HL-60/S4 treated with phorbol 12-myristate 13-acetate at 8.2 ng/mL for 4 days and 3 days (cell line): ENCODE results near the gene COPS4.
"Not testable (repeated sequence)": the region's sequence is repeated elsewhere in the genome, so short reads cannot be mapped to it uniquely, and the experiment has no call there.

Experiments
- in situ Hi-C: fragments of 300-500 bp; cut with MboI; formaldehyde crosslinking; loops from 2 replicates; pipeline ENCODE4 v1.15.0; 2022; ENCODE audit warnings: low sequenced_read_pairs

COPS4 gene

GRCh38 chr4:83034630-83035494 is at the start of gene COPS4:
COPS4 (plus strand) TSS chr4:83035183; CDS start chr4:83035225, 42 bp downstream.
- in situ Hi-C loops, result no loop called here

DNA sequence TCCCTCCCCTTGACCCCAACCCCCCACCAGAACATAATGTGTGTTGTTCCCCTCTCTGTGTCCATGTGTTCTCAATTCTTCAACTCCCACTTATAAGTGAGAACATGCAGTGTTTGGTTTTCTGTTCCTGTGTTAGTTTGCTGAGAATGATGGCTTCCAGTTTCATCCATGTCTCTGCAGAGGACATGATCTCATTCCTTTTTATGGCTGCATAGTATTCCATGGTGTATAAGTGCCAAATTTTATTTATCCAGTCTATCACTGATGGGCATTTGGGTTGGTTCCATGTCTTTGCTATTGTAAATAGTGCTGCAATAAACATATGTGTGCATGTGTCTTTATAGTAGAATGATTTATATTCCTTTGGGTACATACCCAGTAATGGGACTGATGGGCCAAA is 47.5 kb upstream of the COPS4 start:
- in situ Hi-C loops, result not testable (repeated sequence)

DNA sequence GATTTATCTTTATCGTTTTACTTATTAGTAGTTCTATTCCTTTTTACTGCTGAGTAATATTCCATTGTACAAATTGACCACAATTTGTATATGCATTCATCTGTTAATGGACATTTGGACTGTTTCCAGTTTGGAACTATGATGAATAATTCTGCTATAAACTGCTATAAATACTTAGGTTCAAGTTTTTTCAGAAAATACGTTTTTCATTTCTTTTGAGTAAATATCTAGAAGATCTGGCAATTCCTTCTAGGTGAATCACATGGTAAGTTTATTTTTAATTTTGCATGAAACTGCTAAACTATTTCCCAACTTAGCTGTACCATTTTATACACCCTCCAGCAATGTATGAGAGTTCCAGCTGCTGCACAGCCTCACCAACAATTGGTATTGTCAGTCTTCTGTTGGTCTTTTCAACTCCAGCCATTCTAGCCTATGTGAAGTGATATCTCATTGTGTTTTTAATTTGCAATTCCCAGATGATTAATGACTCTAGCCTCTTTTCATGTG is 46.6 kb upstream of the COPS4 start:
- in situ Hi-C loops, result no loop called here

GRCh38 chr4:82989575-82990429 is 45.2 kb upstream of the COPS4 start:
- in situ Hi-C loops, result no loop called here

GRCh38 chr4:82994834-82995233 is 40.1 kb upstream of the COPS4 start:
- in situ Hi-C loops, result no loop called here

- in situ Hi-C loops, result no loop called here
Observed at GRCh38 chr4:82998898-82999297, 36.1 kb upstream of the COPS4 start.

DNA sequence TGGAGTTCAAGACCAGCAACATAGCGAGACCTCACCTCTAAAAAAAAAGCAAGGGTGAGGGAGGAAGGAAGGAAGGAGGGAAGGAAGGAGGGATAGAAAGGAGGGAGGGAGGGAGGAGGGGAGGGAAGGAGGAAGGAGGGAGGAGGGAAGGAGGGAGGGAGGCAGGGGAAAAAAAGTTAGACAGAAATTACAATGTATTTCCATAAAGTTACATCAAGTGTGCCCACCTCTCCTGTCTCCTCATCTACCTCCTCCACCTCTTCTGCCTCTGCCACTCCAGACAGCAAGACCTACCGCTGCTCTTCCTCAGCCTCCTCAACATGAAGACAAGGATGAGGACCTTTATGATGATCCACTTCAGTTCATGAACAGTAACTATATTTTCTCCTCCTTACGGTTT is 32.7 kb upstream of the COPS4 start:
- in situ Hi-C loops, result no loop called here

GRCh38 chr4:83003044-83003791 is 31.8 kb upstream of the COPS4 start:
- in situ Hi-C loops, result not testable (repeated sequence)

DNA sequence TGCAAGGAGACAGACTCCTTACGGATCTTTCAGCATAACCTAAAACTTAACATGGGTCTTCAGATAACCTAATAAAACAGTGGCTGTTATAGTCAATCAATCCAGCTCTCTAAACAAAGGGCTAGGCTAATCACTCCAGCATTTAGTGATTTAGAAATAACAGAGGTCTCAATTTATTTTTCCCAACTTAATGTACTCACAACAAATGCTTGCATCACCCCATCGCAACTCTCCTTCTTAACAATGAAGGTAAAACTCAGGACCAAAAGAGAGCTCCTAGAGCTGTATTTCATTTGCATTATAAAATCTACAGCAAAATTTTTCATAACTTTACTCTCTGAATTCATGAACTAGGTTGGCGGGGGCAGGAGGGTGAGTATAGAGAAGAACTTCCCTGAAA is 25.5 kb upstream of the COPS4 start:
- in situ Hi-C loops, result no loop called here

GRCh38 chr4:83010111-83010521 is 24.9 kb upstream of the COPS4 start:
- in situ Hi-C loops, result no loop called here

GRCh38 chr4:83010522-83011318 is 24.3 kb upstream of the COPS4 start, which contains the start of gene LIN54:
LIN54 (minus strand) TSS chr4:83010823; CDS start chr4:82984844, 25,979 bp downstream.
- in situ Hi-C loops, result no loop called here

- in situ Hi-C loops, result no loop called here
Observed at GRCh38 chr4:83011689-83012199, 23.2 kb upstream of the COPS4 start.

GRCh38 chr4:83012200-83012686 is 22.7 kb upstream of the COPS4 start:
- in situ Hi-C loops, result no loop called here

GRCh38 chr4:83012687-83013419 is 22.1 kb upstream of the COPS4 start:
- in situ Hi-C loops, result no loop called here

- in situ Hi-C loops, result no loop called here
Observed at GRCh38 chr4:83013420-83013867, 21.5 kb upstream of the COPS4 start.

DNA sequence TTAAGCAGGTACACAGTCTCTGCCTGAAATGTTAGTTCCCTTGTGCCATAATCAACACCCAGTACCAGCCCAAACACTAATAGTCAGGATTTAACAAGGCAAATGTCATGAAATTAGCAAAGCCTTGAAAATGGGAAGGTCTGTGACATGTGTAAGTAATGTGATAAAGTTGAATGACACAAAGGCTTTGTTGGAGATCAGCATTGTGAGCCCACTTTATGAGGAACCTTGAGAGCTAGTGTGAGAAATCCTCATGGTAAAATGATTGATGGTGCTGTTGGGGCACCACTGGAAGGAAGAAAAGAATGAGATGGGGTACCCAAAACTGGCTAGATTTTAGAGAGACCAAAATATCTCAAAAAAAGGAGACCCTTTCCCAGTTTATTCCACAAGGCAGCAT is 21.1 kb upstream of the COPS4 start:
- in situ Hi-C loops, result no loop called here

DNA sequence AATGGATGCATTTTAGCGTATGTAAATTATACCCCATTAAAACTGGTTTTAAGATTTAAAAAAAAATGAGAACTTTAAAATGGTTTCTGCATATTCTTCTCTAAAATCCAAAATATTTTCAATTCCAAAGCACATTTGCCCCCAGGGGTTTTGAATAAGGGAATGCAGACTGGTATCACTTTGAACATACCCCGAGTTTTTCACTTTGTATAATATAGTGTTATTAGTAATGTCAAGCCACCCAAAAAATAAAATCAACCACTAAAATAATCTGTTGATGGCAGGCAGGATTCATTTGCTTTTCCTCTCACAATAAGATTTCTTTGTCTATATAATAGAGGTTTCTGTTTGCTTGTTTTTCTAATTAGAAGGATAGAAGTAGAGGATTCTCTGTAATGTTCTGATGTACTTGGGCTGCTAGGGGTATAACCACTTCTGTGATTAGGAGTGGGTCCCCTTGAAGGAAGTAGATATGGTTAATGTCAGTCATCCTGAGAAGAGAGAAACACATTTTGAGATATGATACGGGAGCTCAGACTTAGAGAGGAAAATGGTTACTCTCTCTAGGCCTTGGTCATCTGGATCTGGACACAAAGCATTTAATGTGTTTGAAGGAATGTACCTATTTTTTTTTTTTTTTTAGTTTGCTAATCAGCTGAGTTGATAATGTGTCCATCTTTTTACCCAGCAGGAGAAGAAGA is 15.0 kb upstream of the COPS4 start:
- in situ Hi-C loops, result no loop called here

DNA sequence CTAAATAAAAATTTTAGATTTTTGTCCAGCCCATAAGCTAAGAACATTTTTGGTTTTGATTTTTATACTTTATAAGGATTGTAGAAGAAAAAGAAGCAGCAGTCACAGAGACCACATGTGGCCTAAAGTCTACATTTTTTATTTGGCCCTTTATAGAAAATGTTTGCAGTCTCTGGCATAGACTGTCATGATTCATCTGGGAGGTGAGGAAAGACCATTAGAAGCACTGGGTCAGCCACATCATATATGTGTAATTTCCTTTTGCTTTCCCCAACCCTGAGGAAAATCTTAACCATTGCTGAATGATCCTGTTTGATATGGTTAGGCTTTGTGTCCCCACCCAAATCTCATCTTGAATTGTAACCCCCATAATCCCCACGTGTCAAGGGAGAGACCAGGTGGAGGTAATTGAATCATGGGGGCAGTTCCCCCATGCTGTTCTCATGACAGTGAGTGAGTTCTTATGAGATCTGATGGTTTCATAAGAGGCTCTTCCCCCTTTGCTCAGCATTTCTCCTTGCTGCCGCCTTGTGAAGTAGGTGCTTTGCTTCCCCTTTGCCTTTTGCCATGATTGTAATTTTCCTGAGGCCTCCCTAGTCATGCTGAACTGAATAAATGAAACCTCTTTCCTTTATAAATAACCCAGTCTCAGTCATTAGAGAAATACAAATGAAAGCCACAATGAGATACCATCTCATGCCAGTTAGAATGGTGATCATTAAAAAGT is 12.1 kb upstream of the COPS4 start:
- in situ Hi-C loops, result no loop called here
